HCT116 (cell line): ENCODE results near the gene PMEPA1.

ENCODE experiments used
- ELF1 ChIP-seq: IDR thresholded peaks from 2 replicates; pipeline ENCODE4 v1.6.1; 2012; ENCODE audit warnings: low read depth, borderline replicate concordance
- EZH2 ChIP-seq: fragments of 200-600 bp; sonication (generic); IDR thresholded peaks from 2 replicates; pipeline ENCODE4 v1.6.1; 2017; ENCODE audit warnings: antibody characterized with exemption, mixed run types
- POLR2A ChIP-seq: IDR thresholded peaks from 2 replicates; pipeline ENCODE4 v1.7.0; 2011; ENCODE audit warnings: borderline replicate concordance; ENCODE audit not compliant: insufficient read depth, insufficient read length; ENCODE audit errors: extremely low read depth
- TCF7L2 ChIP-seq: IDR thresholded peaks from 2 replicates; pipeline ENCODE4 v1.7.0; 2011; ENCODE audit warnings: borderline replicate concordance, inconsistent platforms; ENCODE audit not compliant: insufficient read depth, insufficient read length; ENCODE audit errors: extremely low read depth
- TF ChIP-seq, protein P1 (sequence below), 3 experiments: fragments of 200-600 bp in 1 of 3; sonication (generic) in 1 of 3; IDR thresholded peaks in 2 of 3; conservative IDR thresholded peaks in 1 of 3; 2 replicates each; pipeline ENCODE4 v1.5.1; 2012 to 2017; ENCODE audit warnings: low read depth in 2 of 3, low read length in 2 of 3, antibody characterized with exemption in 1 of 3, borderline replicate concordance in 1 of 3, control low read depth in 1 of 3, mild to moderate bottlenecking in 1 of 3, mixed read lengths in 1 of 3, mixed run types in 1 of 3, moderate library complexity in 1 of 3; ENCODE audit not compliant: insufficient read depth in 1 of 3
- TF ChIP-seq, protein P2 (sequence below): IDR thresholded peaks from 2 replicates; pipeline ENCODE4 v1.6.1; 2012
- TF ChIP-seq, protein P3 (sequence below): IDR thresholded peaks from 2 replicates; pipeline ENCODE4 v1.6.1; 2011; ENCODE audit warnings: mild to moderate bottlenecking, low read length, moderate library complexity; ENCODE audit not compliant: insufficient replicate concordance; ENCODE audit errors: extremely low read depth

DNA sequence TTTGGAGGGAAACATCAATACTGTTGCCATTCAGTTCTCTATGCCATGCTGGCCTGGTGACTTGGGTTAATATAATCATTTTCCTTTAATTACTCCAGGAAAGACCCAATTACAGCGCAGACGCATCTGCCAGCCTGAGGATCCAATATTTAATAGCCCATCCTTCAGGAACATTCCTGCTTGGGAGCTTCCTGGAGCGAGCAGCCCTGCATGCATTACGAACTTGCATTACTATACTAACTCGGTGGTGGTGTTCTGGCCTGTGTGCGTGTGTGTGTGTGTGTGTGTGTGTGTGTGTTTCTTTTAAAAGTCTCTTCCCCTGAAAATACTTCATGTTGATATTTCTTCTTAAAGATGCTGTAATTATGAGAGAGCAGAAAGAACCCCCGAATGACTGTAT, 26.5 kb downstream of the PMEPA1 start:
- TF ChIP-seq, protein P1, sequence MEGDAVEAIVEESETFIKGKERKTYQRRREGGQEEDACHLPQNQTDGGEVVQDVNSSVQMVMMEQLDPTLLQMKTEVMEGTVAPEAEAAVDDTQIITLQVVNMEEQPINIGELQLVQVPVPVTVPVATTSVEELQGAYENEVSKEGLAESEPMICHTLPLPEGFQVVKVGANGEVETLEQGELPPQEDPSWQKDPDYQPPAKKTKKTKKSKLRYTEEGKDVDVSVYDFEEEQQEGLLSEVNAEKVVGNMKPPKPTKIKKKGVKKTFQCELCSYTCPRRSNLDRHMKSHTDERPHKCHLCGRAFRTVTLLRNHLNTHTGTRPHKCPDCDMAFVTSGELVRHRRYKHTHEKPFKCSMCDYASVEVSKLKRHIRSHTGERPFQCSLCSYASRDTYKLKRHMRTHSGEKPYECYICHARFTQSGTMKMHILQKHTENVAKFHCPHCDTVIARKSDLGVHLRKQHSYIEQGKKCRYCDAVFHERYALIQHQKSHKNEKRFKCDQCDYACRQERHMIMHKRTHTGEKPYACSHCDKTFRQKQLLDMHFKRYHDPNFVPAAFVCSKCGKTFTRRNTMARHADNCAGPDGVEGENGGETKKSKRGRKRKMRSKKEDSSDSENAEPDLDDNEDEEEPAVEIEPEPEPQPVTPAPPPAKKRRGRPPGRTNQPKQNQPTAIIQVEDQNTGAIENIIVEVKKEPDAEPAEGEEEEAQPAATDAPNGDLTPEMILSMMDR (IDR thresholded peaks at IDR 0.05 in 2 of 3, conservative IDR thresholded peaks at IDR 0.05 in 1 of 3; ENCODE audit: borderline replicate concordance in 1 of 3, insufficient read depth in 1 of 3, low read depth in 2 of 3, low read length in 2 of 3), result no peak
- TF ChIP-seq EZH2 (no peak), TCF7L2 (no peak), POLR2A (no peak), ELF1 (no peak)
- TF ChIP-seq, protein P2, sequence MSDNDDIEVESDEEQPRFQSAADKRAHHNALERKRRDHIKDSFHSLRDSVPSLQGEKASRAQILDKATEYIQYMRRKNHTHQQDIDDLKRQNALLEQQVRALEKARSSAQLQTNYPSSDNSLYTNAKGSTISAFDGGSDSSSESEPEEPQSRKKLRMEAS, result no peak
- TF ChIP-seq, protein P3, sequence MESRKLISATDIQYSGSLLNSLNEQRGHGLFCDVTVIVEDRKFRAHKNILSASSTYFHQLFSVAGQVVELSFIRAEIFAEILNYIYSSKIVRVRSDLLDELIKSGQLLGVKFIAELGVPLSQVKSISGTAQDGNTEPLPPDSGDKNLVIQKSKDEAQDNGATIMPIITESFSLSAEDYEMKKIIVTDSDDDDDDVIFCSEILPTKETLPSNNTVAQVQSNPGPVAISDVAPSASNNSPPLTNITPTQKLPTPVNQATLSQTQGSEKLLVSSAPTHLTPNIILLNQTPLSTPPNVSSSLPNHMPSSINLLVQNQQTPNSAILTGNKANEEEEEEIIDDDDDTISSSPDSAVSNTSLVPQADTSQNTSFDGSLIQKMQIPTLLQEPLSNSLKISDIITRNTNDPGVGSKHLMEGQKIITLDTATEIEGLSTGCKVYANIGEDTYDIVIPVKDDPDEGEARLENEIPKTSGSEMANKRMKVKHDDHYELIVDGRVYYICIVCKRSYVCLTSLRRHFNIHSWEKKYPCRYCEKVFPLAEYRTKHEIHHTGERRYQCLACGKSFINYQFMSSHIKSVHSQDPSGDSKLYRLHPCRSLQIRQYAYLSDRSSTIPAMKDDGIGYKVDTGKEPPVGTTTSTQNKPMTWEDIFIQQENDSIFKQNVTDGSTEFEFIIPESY, result no peak
